Frontal cortex (tissue), 4 donors: ENCODE data around the gene CWC22. TPM values are rescaled to one million over a fixed set of nuclear protein-coding genes. Genes with fewer than 3 reads are reported as not detected.
"Not testable (repeated sequence)": the region's sequence is repeated elsewhere in the genome, so short reads cannot be mapped to it uniquely, and the experiment has no call there.

ENCODE experiments used
- DNase-seq, 2 donors: peaks; one replicate each; pipeline ENCODE4 v3.0.0; 2012; ENCODE audit warnings: low spot score in 2 of 2
- FAIRE-seq: peaks from 2 replicates; lab custom pipeline; 2012; peaks lifted over from hg19 to GRCh38; lab: Jason Lieb, UNC
- total RNA-seq: library from RNA; depleted of rRNA; stranded (reverse); fragments of >200 nt; gene quantifications from one replicate; pipeline ENCODE4 v1.2.3, GENCODE V29; 2014
- donor health status: control.
- donor health status: control.
- donor health status: control.

Gene CWC22
- total RNA-seq, 1 donor from 2014 or later: 26.1 TPM

DNA sequence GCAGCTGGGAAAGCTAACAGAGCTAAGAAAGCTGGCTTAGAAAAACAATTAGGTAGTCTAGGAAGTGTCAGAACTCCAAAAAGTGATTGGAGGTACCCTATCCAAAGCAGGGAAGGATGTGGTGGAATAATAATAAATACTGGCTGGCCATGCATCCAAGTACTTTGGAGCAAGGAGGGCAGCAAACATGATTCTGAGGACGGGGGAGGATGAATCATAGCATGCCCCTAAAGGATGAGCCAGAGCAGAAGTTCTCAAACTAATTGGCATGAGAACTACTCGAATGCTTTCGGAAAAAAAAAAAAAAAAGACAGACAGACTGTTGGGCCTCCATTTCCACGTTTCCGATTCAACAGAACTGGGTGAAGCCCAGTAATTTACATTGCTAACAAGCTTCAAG, 2.4 kb downstream of the CWC22 start:
- DNase-seq (no peak), FAIRE-seq (no peak)

DNA sequence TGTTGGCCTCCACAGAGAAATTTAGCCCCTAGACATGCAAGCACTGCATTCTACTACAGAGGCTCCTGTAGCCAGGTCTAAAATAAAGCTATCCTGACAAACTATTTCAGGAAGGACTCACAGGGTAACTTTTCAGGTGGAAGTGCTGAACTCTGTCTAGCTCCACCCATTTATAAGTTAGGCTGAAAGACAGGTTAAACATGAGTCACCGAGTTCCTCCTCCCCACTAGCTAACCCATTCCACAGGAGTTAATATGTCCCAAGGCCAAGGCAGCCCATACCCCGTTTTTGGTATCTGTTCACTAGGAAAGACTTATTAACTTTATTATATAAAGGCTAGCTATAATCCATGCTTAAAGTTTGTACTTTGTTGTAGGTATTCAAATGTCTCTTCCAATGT, 3.5 kb downstream of the CWC22 start:
- FAIRE-seq (no peak), DNase-seq (no peak)

DNA sequence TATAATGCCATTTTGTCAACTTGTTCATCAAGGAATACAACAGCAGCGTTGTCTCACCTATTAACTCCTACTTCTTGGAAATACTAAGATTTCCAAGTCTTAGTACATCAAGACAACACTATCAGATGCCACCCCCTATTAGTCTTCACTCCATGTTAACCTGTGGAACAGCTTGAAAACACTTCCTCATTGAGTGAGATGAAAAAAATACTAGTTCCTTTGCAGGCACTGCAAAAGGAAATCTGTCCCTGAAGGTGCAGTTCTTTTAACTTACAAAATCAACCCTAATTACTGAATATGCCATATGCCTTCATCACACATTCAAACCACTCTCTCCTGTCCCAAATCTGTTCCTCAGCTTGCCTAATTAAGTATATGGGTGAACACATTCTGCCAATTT, 4.0 kb downstream of the CWC22 start:
- FAIRE-seq: no peak
- no peak for DNase-seq

DNA sequence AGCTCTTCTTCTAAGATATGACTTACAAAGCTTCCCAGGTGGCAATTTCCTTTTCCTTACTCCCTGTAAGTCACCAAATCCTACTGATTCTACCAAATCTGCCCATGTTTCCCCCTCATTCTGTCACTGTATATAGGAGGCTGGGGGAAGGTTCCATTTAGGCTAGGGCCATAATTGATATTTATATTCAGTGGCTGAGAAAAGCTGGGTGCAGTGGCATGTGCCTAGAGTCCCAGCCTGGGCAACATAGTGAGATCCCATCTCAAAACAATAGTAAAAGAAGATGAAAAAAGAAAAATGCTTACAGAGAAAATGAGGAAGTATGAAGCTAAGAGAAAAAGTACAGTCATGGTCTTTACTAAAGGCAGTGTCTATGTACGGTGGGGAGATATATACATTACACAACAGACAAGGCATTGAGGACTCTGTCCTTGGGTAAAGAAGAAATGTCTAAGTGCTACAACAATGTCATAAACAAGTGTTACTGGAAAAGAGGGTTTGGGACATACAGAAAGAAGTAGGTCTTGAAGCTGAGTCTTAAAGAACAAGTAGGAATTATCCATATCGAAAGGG, 4.8 kb downstream of the CWC22 start:
- FAIRE-seq (no peak), DNase-seq (no peak)

DNA sequence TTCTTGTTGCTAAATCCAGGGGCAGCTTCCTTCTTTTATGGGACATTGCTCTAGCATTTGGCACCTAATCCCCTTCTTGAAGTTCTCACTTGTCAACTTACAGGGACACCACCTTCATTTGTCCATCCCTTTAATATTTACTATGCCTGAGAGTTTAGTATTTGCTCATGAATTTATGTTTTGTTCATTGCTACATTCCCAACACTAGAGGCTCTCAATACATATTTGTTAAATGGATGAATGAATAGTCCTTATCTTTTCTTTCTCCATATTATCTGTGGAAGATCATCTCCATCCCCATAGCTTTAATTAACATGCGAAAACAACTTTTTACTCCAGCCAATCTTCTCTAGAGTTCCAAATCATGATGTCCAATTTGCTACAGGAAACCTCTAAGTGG, 5.4 kb downstream of the CWC22 start:
- no peak for FAIRE-seq
- no peak for DNase-seq

DNA sequence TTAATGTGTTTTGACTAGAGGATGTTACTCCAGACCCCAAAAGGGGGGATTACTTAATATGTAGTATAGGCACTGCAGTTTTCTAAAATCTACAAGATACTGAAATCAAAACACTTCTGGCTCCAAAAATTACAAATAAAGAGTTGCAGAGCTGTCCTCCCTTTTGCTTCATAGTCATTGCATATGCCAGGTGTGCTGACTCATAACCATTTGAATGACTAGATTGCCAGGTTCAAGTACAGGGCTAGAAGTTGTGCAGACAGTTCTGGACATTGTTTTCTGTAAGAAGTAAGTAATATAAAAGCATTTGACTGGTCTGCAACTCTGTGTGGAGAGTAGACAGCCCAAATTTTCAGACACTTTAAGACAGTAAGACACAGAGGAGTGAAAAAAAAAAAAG, 6.7 kb downstream of the CWC22 start:
- DNase-seq (no peak), FAIRE-seq (no peak)

DNA sequence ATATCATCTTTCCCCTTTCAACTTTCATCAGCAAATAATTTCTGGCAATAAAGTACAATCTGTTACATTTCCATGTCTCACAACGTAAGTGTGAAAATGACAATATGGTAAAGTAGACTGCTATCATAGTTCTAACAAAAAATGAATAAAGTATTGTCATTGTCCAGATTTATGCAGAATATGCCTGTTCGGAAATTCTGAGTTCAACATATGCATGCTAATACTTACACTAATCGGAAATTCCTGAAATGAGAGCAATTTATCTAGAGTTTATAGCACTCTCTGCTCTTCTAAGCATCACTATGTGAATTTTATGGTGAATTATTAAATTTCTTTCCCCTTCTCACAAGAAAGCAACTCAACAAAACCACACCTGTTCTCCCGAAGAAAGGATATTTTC, 8.1 kb downstream of the CWC22 start:
- DNase-seq (no peak), FAIRE-seq (no peak)

DNA sequence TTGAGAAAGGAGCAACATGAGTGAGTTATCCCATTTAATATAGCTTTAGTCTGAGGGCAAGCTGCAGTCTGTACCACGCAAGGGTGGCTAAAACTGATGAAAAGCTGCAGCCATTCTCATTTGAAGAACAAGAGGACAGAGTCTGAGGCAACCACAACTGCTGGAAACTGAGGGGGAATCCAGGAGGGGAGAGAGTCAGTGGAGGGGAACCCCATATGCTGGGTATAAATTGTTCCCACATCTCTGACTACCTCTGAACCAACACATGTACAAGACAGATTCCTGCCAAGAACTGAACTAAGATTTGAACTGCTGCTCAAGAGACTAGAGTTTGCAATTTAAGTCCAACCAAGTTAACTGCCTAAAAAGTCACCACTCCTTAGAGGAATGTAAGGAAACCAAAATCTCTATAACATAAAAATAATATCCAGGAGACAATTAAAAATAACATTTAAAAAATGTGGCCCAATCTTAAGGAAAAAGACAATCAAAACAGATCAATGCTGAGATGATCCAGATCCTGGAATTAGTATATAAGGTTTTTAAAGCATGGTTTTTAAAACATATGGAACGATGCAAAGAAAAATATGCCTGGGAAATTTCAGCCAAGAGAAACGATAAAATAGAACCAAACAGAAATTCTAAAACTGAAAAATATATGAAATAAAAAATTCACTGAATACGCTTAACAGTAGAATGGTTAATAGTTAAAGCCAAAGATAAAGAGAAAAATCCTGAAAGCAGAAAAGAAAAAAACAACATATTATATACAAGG, 11.2 kb downstream of the CWC22 start:
- DNase-seq (no peak), FAIRE-seq (no peak)

DNA sequence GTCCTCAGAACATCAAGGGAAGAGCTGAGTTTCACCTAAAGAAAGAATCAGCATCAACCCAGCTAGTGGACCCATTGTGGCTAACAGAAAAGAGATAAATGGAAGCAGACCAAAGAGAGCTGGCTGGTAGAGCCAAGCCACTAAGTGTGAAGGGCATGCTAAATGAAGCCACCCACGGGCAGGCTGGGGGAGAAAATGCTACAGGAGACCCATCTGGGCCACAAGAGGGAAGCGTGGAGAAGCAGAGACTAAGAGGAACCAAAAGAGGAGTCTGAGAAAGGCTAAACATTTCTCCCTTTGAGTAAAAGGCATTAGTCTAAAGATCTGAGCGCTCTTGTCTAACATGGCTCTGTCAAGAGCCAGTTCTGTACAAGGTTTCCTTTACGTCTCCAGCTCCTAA, 15.8 kb downstream of the CWC22 start:
- FAIRE-seq: no peak
- DNase-seq: no peak

DNA sequence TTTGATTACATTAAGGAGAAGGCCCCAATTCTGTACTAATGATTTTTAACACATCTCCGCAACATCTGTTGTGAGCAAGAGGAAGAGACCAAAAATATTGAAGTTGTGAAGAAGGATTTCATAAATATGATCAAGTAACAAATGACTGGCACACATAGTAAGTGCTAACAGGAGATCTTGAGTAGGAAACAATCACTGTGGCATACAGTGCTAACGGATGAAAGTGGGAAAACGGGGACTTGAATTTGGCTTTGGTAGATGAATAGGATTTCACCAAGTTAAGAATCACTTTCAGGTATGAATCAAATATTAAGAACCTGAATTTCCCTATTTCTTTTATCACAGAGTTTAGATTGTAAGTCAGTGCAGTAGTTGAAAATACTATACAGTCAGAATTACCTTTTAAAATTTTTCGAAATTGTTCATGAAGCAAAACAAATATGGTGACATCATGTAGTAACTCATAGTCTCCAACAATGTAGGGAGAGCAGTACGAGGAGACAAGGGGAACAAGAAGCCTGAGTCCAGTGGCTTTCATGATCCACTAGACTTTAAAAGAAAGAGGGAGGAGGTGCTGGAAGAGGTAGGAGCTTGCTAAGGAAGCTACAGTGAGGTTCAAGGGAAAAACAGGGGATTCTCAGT, 16.3 kb downstream of the CWC22 start:
- FAIRE-seq: no peak
- DNase-seq: no peak

DNA sequence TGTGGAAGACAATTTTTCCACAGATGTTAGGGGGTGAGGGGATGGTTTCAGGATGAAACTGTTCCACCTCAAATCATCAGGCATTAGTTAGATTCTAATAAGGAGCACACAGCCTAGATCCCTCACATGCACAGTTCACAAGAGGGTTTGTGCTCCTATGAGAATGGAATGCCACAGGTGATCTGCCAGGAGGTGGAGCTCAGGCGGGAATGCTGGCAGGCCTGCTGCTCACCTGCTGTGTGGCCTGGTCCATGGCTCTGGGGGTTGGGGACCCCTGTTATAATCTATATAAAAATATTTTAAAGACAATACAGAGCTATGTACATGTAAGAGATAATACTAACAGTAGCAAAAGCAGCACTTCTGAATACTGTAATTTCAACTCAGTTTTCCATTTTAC, 19.2 kb downstream of the CWC22 start:
- DNase-seq (no peak), FAIRE-seq (no peak)

DNA sequence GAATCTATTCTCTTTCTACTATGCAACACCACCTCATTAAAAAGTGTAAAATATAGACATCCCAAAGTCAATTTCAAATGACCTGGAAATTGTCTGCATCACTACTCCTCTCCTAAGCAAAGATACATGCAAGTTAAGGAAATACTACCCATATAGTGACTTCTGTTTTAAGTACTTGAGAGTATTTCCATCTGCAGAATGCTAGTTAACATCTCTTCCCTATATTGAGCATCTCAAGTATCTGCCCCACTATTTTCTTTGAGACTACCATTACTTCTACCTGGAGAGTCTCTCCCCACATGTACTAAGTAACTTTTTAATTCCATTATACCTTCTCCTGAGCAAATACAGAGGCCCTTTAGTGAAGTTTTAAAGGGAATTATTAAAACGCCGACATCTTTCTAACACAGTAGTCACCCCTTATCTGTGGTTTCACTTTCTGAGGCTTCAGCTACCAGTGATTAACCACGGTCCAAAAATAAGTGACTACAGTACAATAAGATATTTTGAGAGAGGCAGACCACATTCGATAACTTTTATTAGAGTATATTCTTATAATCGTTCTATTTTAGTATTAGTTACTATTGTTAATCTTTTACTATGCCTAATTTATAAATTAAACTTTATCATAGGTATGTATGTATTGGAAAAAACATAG, 21.8 kb downstream of the CWC22 start:
- no peak for FAIRE-seq
- DNase-seq: no peak

DNA sequence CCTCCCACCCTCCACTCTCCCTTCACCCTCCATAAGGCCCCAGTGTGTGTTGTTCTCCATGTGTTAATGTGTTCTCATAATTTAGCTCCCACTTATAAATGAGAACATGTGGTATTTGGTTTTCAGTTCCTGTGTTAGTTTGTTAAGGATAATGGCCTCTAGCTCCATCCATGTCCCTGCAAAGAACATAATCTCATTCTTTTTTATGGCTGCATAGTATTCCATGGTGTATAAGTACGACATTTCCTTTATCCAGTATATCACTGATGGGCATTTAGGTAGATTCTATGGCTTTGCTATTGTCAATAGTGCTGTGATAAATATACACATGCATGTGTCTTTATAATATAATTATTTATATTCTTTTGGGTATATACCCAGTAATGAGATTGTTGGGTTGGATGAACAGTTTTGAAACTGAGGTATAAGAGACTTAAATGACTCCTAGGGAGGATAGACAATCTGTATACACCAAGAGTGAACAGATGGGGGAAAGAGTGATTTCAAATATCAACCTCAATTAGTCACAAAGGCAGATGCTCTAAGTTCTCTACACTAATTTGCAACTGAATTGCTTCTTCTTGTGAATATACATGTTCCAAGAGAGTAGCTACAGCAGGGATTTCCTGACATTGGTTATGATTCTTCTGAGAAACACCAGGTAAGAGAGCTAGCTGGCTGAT, 23.7 kb downstream of the CWC22 start:
- DNase-seq: no peak

DNA sequence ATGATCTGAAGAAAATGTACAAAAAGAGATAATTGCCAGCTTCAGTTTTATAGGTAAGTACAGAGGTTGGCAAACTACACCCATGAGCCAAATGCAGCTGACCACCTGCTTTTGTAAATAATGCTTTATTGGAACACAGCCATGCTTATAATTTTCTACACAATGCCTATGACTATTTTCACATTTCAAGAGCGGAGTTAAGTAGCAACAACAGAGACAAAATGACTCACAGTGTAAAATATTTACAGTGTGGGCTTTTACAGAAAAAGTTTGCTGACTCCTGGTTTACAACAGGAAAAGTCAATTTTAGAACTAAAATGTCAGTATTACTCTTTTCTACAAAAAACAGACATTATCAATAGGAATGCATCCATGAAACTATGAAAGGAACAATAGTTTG, 26.0 kb downstream of the CWC22 start:
- DNase-seq (no peak), FAIRE-seq (no peak)

More for the DNA sequence above, 23.7 kb downstream of the CWC22 start:
- no peak for FAIRE-seq

DNA sequence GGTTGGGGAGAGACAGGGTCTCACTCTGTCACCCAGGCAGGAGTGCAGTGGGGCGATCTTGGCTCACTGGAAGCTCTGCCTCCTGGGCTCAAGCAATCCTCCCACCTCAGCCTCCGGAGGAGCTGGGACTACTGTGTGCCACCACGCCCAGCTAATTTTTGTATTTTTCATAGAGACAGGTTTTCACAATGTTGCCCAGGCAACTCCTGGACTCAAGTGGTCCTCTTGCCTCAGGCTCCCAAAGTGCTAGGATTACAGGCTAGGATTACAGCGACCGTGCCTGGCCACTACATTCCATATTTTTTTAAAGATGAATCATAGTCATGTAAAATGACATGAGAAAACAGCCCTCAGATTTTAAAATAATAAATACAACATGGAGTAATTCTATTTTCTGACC, 32.3 kb downstream of the CWC22 start:
- DNase-seq (no peak), FAIRE-seq (no peak)

DNA sequence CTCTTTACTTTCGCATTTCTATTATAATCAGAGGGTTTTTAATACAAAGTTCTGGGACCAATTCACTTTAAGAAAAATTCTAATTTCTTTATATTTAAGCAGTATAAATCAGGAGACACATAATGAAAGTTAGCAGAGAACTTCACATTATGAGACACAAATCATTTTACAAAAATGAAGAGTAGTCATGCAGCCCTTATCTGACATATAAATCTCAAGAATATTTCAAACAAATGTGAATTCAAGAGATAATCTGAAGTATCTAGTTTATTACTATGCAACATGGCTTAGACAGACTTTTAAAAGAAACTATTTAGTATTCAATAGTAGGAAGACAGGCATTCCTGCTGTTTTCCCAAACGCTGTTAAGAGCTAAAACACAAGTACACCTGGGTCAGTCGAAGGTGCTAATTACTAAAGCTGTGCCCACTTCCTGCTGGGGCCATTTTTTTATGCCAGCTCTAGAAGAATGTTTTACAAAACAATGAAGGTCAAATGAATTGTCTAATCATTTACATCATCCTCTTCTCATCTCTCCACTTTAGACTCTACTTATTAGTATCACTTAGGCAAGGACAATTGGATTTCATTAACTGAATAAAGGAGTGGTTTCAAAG, 40.2 kb downstream of the CWC22 start:
- FAIRE-seq: no peak
- DNase-seq: no peak

DNA sequence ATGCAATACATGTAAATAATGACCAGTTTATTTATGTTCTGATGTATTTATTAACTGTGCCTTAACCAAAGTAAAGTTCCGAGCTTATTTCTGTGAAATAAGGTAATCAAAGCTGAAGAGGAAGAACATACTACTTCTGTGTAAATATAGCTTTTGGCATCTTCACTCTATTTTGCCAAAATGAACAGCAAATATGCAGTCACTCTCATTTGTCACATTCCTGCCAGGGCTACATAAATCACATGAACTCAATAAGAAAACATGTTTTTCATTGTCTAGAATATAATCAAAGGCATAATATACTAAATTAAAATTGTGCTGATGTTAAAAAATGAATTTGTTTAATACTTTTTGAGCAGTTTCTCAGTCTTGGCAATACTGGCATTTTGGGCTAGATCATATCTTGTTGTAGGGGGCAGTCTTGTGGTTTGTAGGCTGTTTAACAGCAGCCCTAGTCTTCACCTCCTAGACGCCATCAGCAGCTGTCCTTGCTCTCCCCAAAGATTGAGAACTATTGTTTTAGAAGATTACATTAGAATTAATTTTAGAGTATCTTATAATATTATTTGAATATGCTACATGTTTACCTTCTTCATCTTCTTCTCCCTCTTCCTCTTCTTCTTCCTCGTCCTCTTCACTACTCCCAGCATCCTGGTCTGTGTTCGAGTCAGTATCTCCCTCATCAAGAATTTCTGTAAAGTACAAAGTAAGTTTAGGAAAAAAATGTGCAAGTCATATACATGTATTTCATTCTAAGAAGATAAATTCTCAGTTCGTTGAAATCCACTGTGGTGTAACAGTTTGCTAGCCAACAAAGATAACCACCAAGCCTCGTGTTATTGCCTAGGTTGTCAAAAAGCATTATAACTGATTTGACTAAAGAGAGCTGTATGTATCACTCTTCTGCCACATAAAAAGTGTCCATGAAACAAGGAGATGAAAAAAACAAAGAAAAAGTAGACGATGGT, 41.5 kb downstream of the CWC22 start:
- no peak for FAIRE-seq
- DNase-seq: no peak

DNA sequence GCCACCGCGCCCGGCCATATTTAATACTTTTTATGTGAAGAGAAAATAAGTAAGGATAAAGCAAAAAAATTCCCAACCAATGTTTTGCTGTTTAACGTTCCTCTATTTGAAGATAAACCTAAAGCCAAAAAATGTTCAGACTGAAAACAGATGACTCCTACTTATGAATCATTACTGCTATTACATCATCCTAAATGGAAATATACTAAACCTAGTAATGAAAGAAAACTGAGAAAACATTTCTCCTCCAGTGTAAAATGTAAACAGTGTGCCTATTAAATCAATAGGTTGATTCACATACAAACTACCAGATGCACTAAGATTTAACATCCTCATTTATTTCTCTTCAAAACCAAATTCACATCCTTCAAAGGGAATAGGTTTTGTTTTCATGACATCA, 43.5 kb downstream of the CWC22 start:
- DNase-seq (peak in 1 of 2 donors; percentile 16), FAIRE-seq (no peak)

DNA sequence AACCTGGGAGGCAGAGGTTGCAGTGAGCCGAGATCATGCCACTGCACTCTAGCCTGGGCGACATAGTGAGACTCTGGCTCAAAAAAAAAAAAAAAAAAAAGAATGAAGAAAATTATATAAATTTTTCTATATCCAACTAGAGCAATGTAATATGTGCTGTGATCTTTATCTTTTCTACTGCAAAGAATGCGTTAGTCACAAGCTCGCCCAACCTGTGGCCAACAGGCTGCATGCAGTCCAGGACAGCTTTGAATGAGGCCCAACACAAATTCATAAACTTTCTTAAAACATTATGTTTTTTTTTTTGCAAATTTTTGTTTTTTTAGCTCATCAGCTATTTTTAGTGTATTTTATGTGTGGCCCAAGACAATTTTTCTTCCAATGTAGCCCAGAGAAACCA, 48.8 kb downstream of the CWC22 start:
- not testable (repeated sequence) for DNase-seq, FAIRE-seq
